ENCODE data around the gene SLC32A1.

The SLC32A1 gene

DNA sequence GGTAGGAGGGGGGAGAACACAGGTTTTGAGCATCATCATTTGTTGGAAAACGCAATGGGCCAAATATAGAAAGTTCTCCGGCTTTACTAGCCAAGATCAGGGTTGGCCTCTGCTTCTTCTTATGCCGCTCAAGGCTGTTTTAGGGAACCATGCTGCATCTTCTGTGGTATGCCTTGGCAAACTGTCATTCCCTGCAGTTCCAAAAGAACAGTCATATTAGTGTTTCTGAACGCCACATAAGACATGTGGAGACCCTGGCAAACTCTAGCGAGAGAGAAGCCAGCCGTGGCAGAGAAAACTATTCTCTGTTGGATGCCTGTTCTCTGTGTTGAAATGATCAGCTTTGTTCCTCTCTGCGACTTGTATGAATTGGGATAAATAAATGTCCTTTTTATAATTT, 34.8 kb downstream of the SLC32A1 start:
- H3K27me3 ChIP-seq (ENCODE audit: control insufficient read depth in 1 of 2, insufficient read depth in 1 of 2, low read length in 2 of 2), result no peaks in the 10 kb centered on the region
- peaks cover 7% of the 10 kb centered on the region for H3K79me1 ChIP-seq (replicated peaks; ENCODE audit: low read length, poor library complexity, severe bottlenecking)
- no peak overlapping the region for H3K23ac ChIP-seq (ENCODE audit: low read length in 2 of 2)
- no peak overlapping the region for H3K18ac ChIP-seq (ENCODE audit: low read depth in 1 of 2, low read length in 2 of 2)
- no peak overlapping the region for H2AFZ ChIP-seq (ENCODE audit: low read depth, low read length)
- no peak overlapping the region for H3K4ac ChIP-seq (ENCODE audit: low read depth in 1 of 2, low read length in 2 of 2)
- no peak overlapping the region for H2AK5ac ChIP-seq (ENCODE audit: low read length, severe bottlenecking)
- no peak overlapping the region for H3K27ac ChIP-seq (ENCODE audit: low read length, poor library complexity, severe bottlenecking)
- no peak overlapping the region for H3K9ac ChIP-seq (ENCODE audit: low read length)
- no peaks in the 10 kb centered on the region for H3K9me3 ChIP-seq (ENCODE audit: control insufficient read depth, low read length)
- no peak overlapping the region for H2BK15ac ChIP-seq (ENCODE audit: low read depth, poor library complexity, severe bottlenecking)
- H3K36me3 ChIP-seq (ENCODE audit: control insufficient read depth in 1 of 2, insufficient read depth in 2 of 2, low read depth in 1 of 2, low read length in 2 of 2), result peaks cover 40 to 87% of the 10 kb centered on the region in 2 experiments
- WGBS, result 96% methylated on average over 7 of the region's 7 CpGs
- H3K14ac ChIP-seq (ENCODE audit: low read length in 2 of 2), result no peak overlapping the region
- no peak for DNase-seq
- H3K4me1 ChIP-seq (ENCODE audit: control insufficient read depth, insufficient read depth, low read depth, low read length), result no peaks in the 10 kb centered on the region
- H4K91ac ChIP-seq (ENCODE audit: low read length), result no peak overlapping the region
- no peak overlapping the region for H3K4me3 ChIP-seq (ENCODE audit: insufficient read depth in 1 of 2, low read depth in 1 of 2, low read length in 2 of 2)
- H2BK120ac ChIP-seq (ENCODE audit: low read depth, low read length), result no peak overlapping the region
- no peak overlapping the region for H2BK12ac ChIP-seq (ENCODE audit: low read length in 2 of 2)
- no peak overlapping the region for H3K4me2 ChIP-seq (ENCODE audit: low read length, poor library complexity, severe bottlenecking)
- no peak overlapping the region for H2BK5ac ChIP-seq (ENCODE audit: low read depth, low read length, poor library complexity, severe bottlenecking)
- no peak overlapping the region for H4K8ac ChIP-seq (ENCODE audit: low read length)

DNA sequence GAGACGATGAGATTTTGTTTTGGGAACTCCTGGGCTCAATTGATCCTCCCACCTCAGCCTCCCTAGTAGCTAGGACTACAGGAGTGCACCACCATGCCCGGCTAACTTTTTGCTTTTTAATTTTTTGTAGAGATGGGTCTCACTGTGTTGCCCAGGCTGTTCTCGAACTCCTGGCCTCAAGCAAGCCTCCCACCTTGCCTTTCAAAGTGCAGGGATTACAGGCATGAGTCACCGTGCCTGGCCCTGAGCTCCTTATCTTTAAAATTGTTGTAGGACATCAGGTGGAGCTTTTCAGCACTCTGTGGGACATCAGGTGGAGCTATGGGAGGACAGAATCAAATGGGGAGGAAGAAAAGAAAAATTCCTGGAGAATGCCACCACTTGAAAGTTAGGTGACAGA, 36.7 kb downstream of the SLC32A1 start:
- no peak overlapping the region for H2BK120ac ChIP-seq (ENCODE audit: low read depth, low read length)
- 97% methylated on average over 4 of the region's 4 CpGs for WGBS

DNA sequence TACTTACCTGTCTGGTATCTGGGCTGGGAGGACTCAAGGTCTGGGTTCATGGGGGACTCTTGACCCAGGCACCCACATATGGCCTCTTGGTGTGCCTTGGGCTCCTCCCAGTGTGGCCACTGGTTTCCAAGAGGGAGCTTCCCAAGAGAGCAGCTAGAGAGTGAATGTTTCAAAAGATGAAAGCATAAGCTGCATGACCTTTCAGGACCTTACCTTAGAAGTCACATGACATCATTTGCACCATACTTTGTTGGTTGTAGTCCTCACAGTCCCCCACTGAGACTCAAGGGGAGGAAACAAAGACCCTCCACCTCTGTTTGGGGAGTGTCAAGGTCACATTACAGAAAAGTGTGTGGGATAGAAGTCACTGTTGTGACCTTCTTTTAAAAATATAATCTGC, 37.9 kb downstream of the SLC32A1 start:
- H4K8ac ChIP-seq (ENCODE audit: low read length), result no peak overlapping the region
- no peak overlapping the region for H2BK5ac ChIP-seq (ENCODE audit: low read depth, low read length, poor library complexity, severe bottlenecking)
- no peaks in the 10 kb centered on the region for H3K9me3 ChIP-seq (ENCODE audit: control insufficient read depth, low read length)
- H2AFZ ChIP-seq (ENCODE audit: low read depth, low read length), result no peak overlapping the region
- H2AK5ac ChIP-seq (ENCODE audit: low read length, severe bottlenecking), result no peak overlapping the region
- H2BK15ac ChIP-seq (ENCODE audit: low read depth, poor library complexity, severe bottlenecking), result no peak overlapping the region
- H3K36me3 ChIP-seq (ENCODE audit: control insufficient read depth in 1 of 2, insufficient read depth in 2 of 2, low read depth in 1 of 2, low read length in 2 of 2), result peaks cover 24 to 82% of the 10 kb centered on the region in 2 experiments
- no peak overlapping the region for H2BK120ac ChIP-seq (ENCODE audit: low read depth, low read length)
- H3K79me1 ChIP-seq (replicated peaks; ENCODE audit: low read length, poor library complexity, severe bottlenecking), result peaks cover 4% of the 10 kb centered on the region
- H3K4me3 ChIP-seq (ENCODE audit: insufficient read depth in 1 of 2, low read depth in 1 of 2, low read length in 2 of 2), result no peak overlapping the region
- H3K9ac ChIP-seq (ENCODE audit: low read length), result no peak overlapping the region
- DNase-seq, result no peak
- no peak overlapping the region for H4K91ac ChIP-seq (ENCODE audit: low read length)
- H3K4me2 ChIP-seq (ENCODE audit: low read length, poor library complexity, severe bottlenecking), result no peak overlapping the region
- peaks cover 4% of the 10 kb centered on the region for H3K4me1 ChIP-seq (ENCODE audit: control insufficient read depth, insufficient read depth, low read depth, low read length)
- no peak overlapping the region for H3K27ac ChIP-seq (ENCODE audit: low read length, poor library complexity, severe bottlenecking)
- no peak overlapping the region for H2BK12ac ChIP-seq (ENCODE audit: low read length in 2 of 2)
- no peak overlapping the region for H3K14ac ChIP-seq (ENCODE audit: low read length in 2 of 2)
- no peaks in the 10 kb centered on the region for H3K27me3 ChIP-seq (ENCODE audit: control insufficient read depth in 1 of 2, insufficient read depth in 1 of 2, low read length in 2 of 2)
- H3K4ac ChIP-seq (ENCODE audit: low read depth in 1 of 2, low read length in 2 of 2), result no peak overlapping the region
- no peak overlapping the region for H3K23ac ChIP-seq (ENCODE audit: low read length in 2 of 2)
- H3K18ac ChIP-seq (ENCODE audit: low read depth in 1 of 2, low read length in 2 of 2), result no peak overlapping the region

More for the DNA sequence above, 36.7 kb downstream of the SLC32A1 start:
- H3K79me1 ChIP-seq (replicated peaks; ENCODE audit: low read length, poor library complexity, severe bottlenecking), result peaks cover 4% of the 10 kb centered on the region
- no peak overlapping the region for H2BK12ac ChIP-seq (ENCODE audit: low read length in 2 of 2)
- no peak overlapping the region for H3K14ac ChIP-seq (ENCODE audit: low read length in 2 of 2)
- H3K36me3 ChIP-seq (ENCODE audit: control insufficient read depth in 1 of 2, insufficient read depth in 2 of 2, low read depth in 1 of 2, low read length in 2 of 2), result peaks cover 29 to 81% of the 10 kb centered on the region in 2 experiments
- H3K9ac ChIP-seq (ENCODE audit: low read length), result no peak overlapping the region
- no peak overlapping the region for H3K4me3 ChIP-seq (ENCODE audit: insufficient read depth in 1 of 2, low read depth in 1 of 2, low read length in 2 of 2)
- H2BK5ac ChIP-seq (ENCODE audit: low read depth, low read length, poor library complexity, severe bottlenecking), result no peak overlapping the region
- no peak for DNase-seq
- H4K8ac ChIP-seq (ENCODE audit: low read length), result no peak overlapping the region
- H3K4ac ChIP-seq (ENCODE audit: low read depth in 1 of 2, low read length in 2 of 2), result no peak overlapping the region
- no peak overlapping the region for H2AK5ac ChIP-seq (ENCODE audit: low read length, severe bottlenecking)
- no peak overlapping the region for H3K27ac ChIP-seq (ENCODE audit: low read length, poor library complexity, severe bottlenecking)
- no peak overlapping the region for H4K91ac ChIP-seq (ENCODE audit: low read length)
- H3K4me1 ChIP-seq (ENCODE audit: control insufficient read depth, insufficient read depth, low read depth, low read length), result peaks cover 4% of the 10 kb centered on the region
- H3K4me2 ChIP-seq (ENCODE audit: low read length, poor library complexity, severe bottlenecking), result no peak overlapping the region
- no peak overlapping the region for H3K23ac ChIP-seq (ENCODE audit: low read length in 2 of 2)
- H3K9me3 ChIP-seq (ENCODE audit: control insufficient read depth, low read length), result no peaks in the 10 kb centered on the region
- H2AFZ ChIP-seq (ENCODE audit: low read depth, low read length), result no peak overlapping the region
- no peak overlapping the region for H2BK15ac ChIP-seq (ENCODE audit: low read depth, poor library complexity, severe bottlenecking)
- H3K18ac ChIP-seq (ENCODE audit: low read depth in 1 of 2, low read length in 2 of 2), result no peak overlapping the region
- no peaks in the 10 kb centered on the region for H3K27me3 ChIP-seq (ENCODE audit: control insufficient read depth in 1 of 2, insufficient read depth in 1 of 2, low read length in 2 of 2)

DNA sequence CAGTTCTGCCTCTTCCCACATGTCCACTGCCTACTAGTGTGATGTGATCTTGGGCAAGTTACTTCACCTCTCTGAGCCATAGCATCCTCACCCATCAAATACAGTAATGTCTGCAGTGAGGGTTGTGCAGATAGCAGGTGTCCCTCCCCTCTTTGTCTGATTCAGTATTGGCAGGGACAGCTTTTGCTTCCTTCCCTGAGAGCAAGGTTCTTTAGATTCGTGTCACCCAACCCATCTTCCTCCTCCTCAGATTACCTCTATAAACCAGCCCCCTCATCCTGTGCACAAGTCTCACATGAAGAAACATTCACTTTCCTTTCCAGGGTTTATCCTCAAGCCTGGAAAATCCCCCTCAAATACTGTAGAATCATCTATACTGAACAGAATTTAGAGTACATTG, 39.3 kb downstream of the SLC32A1 start:
- Histone ChIP-seq H2BK15ac (ENCODE audit: low read depth, poor library complexity, severe bottlenecking) (no peak overlapping the region), H2AFZ (ENCODE audit: low read depth, low read length) (no peak overlapping the region), H2BK12ac (ENCODE audit: low read length in 2 of 2) (no peak overlapping the region), H3K4me1 (ENCODE audit: control insufficient read depth, insufficient read depth, low read depth, low read length) (peaks cover 4% of the 10 kb centered on the region), H3K23ac (ENCODE audit: low read length in 2 of 2) (no peak overlapping the region), H3K14ac (ENCODE audit: low read length in 2 of 2) (no peak overlapping the region), H2AK5ac (ENCODE audit: low read length, severe bottlenecking) (no peak overlapping the region), H4K91ac (ENCODE audit: low read length) (no peak overlapping the region), H3K4me3 (ENCODE audit: insufficient read depth in 1 of 2, low read depth in 1 of 2, low read length in 2 of 2) (no peak overlapping the region), H3K79me1 (replicated peaks; ENCODE audit: low read length, poor library complexity, severe bottlenecking) (peaks cover 4% of the 10 kb centered on the region), H3K18ac (ENCODE audit: low read depth in 1 of 2, low read length in 2 of 2) (no peak overlapping the region), H2BK5ac (ENCODE audit: low read depth, low read length, poor library complexity, severe bottlenecking) (no peak overlapping the region), H4K8ac (ENCODE audit: low read length) (no peak overlapping the region), H2BK120ac (ENCODE audit: low read depth, low read length) (no peak overlapping the region), H3K9ac (ENCODE audit: low read length) (no peak overlapping the region), H3K27me3 (ENCODE audit: control insufficient read depth in 1 of 2, insufficient read depth in 1 of 2, low read length in 2 of 2) (no peaks in the 10 kb centered on the region), H3K4ac (ENCODE audit: low read depth in 1 of 2, low read length in 2 of 2) (no peak overlapping the region), H3K27ac (ENCODE audit: low read length, poor library complexity, severe bottlenecking) (no peak overlapping the region), H3K36me3 (ENCODE audit: control insufficient read depth in 1 of 2, insufficient read depth in 2 of 2, low read depth in 1 of 2, low read length in 2 of 2) (peaks cover 30 to 85% of the 10 kb centered on the region in 2 experiments), H3K9me3 (ENCODE audit: control insufficient read depth, low read length) (no peaks in the 10 kb centered on the region), H3K4me2 (ENCODE audit: low read length, poor library complexity, severe bottlenecking) (no peak overlapping the region)
- no peak for DNase-seq
- 78% methylated on average over 1 of the region's 1 CpG for WGBS
